Panc1 (cell line): ENCODE measurements around the gene C12orf50. TPM values are rescaled to one million over a fixed set of nuclear protein-coding genes. Genes with fewer than 3 reads are reported as not detected.

Experiments
- ATAC-seq: fragments of 200-7000 bp; cut with Tn5 transposase; 2 replicates; pipeline ENCODE4 v1.9.1; 2020; ENCODE audit warnings: mild to moderate bottlenecking, moderate library complexity
- BruUV-seq: library from RNA; stranded (reverse); fragments of 400-500 nt; replicated peaks from 2 replicates; lab custom pipeline; 2021; lab: Mats Ljungman, UMichigan
- CTCF ChIA-PET: fragments of 300-600 bp; sonication (Branson Sonifier 250); formaldehyde crosslinking; loops from one replicate; lab custom pipeline; 2022; ENCODE audit warnings: antibody characterized with exemption; lab: Charles Lee
- POLR2A ChIA-PET: fragments of 300-600 bp; sonication (Branson Sonifier 250); formaldehyde crosslinking; loops from one replicate; lab custom pipeline; 2022; ENCODE audit warnings: antibody characterized with exemption; lab: Charles Lee
- DNase-seq: peaks from one replicate; pipeline ENCODE4 v3.0.0-alpha.2; 2010; ENCODE audit warnings: low read depth, low spot score
- H3K27ac ChIP-seq: 2 replicates; pipeline ENCODE4 v1.5.1; 2011; ENCODE audit warnings: mild to moderate bottlenecking, low read length, inconsistent platforms
- H3K27me3 ChIP-seq: fragments of 200-500 bp; sonication (Bioruptor generic); 2 replicates; pipeline ENCODE4 v1.6.0; 2014; ENCODE audit warnings: low read length, inconsistent platforms; ENCODE audit not compliant: control insufficient read depth, insufficient read depth
- H3K36me3 ChIP-seq: fragments of 200-500 bp; sonication (Bioruptor generic); 2 replicates; pipeline ENCODE4 v1.5.1; 2014; ENCODE audit warnings: inconsistent platforms, mild to moderate bottlenecking, low read length, moderate library complexity; ENCODE audit not compliant: control insufficient read depth, insufficient read depth
- H3K4me1 ChIP-seq: 2 replicates; pipeline ENCODE4 v1.5.1; 2011; ENCODE audit warnings: inconsistent platforms, mild to moderate bottlenecking, low read length, moderate library complexity; ENCODE audit not compliant: control insufficient read depth, insufficient read depth
- H3K4me3 ChIP-seq, 2 experiments: 2 replicates each; pipeline ENCODE4 v1.5.1; 2011 to 2012; ENCODE audit warnings: low read depth in 2 of 2, low read length in 2 of 2, mild to moderate bottlenecking in 2 of 2, inconsistent platforms in 1 of 2, moderate library complexity in 1 of 2
- H3K9me3 ChIP-seq: fragments of 200-500 bp; sonication (Bioruptor generic); 2 replicates; pipeline ENCODE4 v1.5.1; 2014; ENCODE audit warnings: low read depth, mild to moderate bottlenecking, inconsistent platforms, low read length, moderate library complexity; ENCODE audit not compliant: control insufficient read depth, insufficient read depth
- POLR2AphosphoS5 ChIP-seq: IDR thresholded peaks from 2 replicates; pipeline ENCODE4 v1.6.1; 2012; ENCODE audit warnings: mild to moderate bottlenecking, low read depth, low read length, moderate library complexity
- SIN3A ChIP-seq: IDR thresholded peaks from 2 replicates; pipeline ENCODE4 v1.6.1; 2012; ENCODE audit warnings: low read depth, mild to moderate bottlenecking, low read length, moderate library complexity, borderline replicate concordance; ENCODE audit not compliant: insufficient read depth
- TCF7L2 ChIP-seq: IDR thresholded peaks from 2 replicates; pipeline ENCODE4 v1.6.1; 2011; ENCODE audit warnings: mild to moderate bottlenecking, low read depth, low read length, inconsistent platforms
- in situ Hi-C: cut with HindIII; loops from 2 replicates; pipeline ENCODE4 v1.10.0; 2016; ENCODE audit warnings: low sequenced_read_pairs, low pct_unique_long_range_greater_than_20kb
- intact Hi-C: fragments of 100-400 bp; cut with micrococcal nuclease; formaldehyde crosslinking; loops from one replicate; pipeline ENCODE4 v1.10.0; 2022; ENCODE audit not compliant: unreplicated experiment
- total RNA-seq: library from RNA; stranded (reverse); gene quantifications from one replicate; pipeline ENCODE4 v1.2.1, GENCODE V29; 2021; ENCODE audit not compliant: unreplicated experiment
- TF ChIP-seq, protein P1 (sequence below): fragments of 450-650 bp; IDR thresholded peaks from 2 replicates; pipeline ENCODE4 v1.5.1; 2017; ENCODE audit warnings: mild to moderate bottlenecking
- TF ChIP-seq, protein P2 (sequence below), 2 experiments: IDR thresholded peaks; 2 replicates each; pipeline ENCODE4 v1.6.1; 2011 to 2012; ENCODE audit warnings: low read depth in 2 of 2, control low read depth in 1 of 2, low read length in 1 of 2, mild to moderate bottlenecking in 1 of 2, moderate library complexity in 1 of 2; ENCODE audit not compliant: insufficient read depth in 1 of 2

Gene C12orf50
- total RNA-seq, 1 experiment from 2014 or later = not detected

DNA sequence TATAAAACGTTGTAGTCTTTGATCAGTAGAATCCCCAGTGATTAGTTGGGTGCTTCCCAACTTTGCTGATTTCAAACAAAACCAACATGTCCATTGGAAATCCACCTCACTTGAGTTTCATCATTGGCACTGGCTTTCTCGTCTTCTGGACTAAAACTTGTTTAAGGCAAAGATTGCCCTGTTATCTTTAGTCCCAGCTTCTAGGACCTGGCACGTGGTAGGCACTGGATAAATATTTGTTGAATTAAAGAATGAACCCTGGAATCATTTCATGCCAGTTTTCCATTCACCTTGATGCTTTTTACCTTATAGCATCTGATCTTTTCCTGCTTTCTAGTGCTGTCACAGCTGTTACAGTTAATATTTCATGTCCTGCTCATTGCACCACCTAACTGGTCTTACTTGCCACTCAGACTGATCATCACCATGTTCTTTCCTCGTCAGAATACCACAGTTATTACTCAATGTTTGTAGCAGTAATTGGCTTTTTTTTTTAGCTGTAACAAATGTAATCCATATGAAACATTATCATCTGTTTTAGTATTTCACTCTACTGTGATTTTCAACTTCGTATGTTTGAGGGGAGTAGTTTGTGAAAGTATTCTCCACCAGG, 7.3 kb upstream of the C12orf50 start:
- Histone ChIP-seq H3K36me3 (peaks cover 6% of the 10 kb centered on the region; the same call in 1 of the 2 replicates), H3K27ac (peak overlapping the region; percentile 93), H3K27me3 (no peaks in the 10 kb centered on the region), H3K4me1 (peaks cover 11% of the 10 kb centered on the region), H3K9me3 (no peaks in the 10 kb centered on the region), H3K4me3 (peak overlapping the region; percentile 79 to 97)
- POLR2A ChIA-PET = interaction anchor here (0.6 kb wide), 1 partner anchor 270 kb away, joined by 3 read pairs; no protein-coding TSS in a partner anchor
- TF ChIP-seq, protein P1, sequence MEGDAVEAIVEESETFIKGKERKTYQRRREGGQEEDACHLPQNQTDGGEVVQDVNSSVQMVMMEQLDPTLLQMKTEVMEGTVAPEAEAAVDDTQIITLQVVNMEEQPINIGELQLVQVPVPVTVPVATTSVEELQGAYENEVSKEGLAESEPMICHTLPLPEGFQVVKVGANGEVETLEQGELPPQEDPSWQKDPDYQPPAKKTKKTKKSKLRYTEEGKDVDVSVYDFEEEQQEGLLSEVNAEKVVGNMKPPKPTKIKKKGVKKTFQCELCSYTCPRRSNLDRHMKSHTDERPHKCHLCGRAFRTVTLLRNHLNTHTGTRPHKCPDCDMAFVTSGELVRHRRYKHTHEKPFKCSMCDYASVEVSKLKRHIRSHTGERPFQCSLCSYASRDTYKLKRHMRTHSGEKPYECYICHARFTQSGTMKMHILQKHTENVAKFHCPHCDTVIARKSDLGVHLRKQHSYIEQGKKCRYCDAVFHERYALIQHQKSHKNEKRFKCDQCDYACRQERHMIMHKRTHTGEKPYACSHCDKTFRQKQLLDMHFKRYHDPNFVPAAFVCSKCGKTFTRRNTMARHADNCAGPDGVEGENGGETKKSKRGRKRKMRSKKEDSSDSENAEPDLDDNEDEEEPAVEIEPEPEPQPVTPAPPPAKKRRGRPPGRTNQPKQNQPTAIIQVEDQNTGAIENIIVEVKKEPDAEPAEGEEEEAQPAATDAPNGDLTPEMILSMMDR = no peak
- no peak for TF ChIP-seq SIN3A
- TF ChIP-seq TCF7L2 = no peak
- TF ChIP-seq POLR2AphosphoS5 = no peak
- TF ChIP-seq, protein P2, sequence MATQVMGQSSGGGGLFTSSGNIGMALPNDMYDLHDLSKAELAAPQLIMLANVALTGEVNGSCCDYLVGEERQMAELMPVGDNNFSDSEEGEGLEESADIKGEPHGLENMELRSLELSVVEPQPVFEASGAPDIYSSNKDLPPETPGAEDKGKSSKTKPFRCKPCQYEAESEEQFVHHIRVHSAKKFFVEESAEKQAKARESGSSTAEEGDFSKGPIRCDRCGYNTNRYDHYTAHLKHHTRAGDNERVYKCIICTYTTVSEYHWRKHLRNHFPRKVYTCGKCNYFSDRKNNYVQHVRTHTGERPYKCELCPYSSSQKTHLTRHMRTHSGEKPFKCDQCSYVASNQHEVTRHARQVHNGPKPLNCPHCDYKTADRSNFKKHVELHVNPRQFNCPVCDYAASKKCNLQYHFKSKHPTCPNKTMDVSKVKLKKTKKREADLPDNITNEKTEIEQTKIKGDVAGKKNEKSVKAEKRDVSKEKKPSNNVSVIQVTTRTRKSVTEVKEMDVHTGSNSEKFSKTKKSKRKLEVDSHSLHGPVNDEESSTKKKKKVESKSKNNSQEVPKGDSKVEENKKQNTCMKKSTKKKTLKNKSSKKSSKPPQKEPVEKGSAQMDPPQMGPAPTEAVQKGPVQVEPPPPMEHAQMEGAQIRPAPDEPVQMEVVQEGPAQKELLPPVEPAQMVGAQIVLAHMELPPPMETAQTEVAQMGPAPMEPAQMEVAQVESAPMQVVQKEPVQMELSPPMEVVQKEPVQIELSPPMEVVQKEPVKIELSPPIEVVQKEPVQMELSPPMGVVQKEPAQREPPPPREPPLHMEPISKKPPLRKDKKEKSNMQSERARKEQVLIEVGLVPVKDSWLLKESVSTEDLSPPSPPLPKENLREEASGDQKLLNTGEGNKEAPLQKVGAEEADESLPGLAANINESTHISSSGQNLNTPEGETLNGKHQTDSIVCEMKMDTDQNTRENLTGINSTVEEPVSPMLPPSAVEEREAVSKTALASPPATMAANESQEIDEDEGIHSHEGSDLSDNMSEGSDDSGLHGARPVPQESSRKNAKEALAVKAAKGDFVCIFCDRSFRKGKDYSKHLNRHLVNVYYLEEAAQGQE (IDR thresholded peaks at IDR 0.05; ENCODE audit: insufficient read depth in 1 of 2, low read depth in 2 of 2, low read length in 1 of 2) = no peak
- no peak for DNase-seq
- intact Hi-C loops = no loop called here
- CTCF ChIA-PET = no interaction called here
- in situ Hi-C loops = no loop called here
- TSS peak; percentile 69 for BruUV-seq
- ATAC-seq = no peak

DNA sequence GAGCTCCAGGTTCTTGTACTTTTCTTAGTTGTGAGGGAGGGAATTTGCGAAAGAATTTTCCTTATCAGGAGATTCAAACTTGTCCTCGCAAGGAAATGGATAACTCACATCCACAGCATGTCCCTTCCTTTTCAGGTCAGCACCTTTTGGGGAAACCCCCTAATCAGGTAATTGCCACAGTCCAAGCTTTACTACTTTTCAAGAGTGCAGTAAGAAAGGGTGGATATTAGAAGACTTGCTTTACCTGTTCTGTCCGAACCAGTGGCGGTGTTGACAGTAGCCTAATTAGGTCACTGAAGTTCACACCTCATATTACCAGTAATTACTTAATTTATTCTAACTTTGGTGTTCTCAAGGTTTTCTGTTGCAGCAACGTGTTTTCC, 6.7 kb upstream of the C12orf50 start:
- ATAC-seq (peak; percentile 35), DNase-seq (no peak)
- peaks cover 6% of the 10 kb centered on the region; the same call in 1 of the 2 replicates for H3K36me3 ChIP-seq
- POLR2A ChIA-PET = interaction anchor here (0.6 kb wide), 1 partner anchor 270 kb away, joined by 3 read pairs; no protein-coding TSS in a partner anchor
- intact Hi-C loops (no loop called here), in situ Hi-C loops (no loop called here)
- H3K9me3 ChIP-seq = no peaks in the 10 kb centered on the region
- no TSS peak for BruUV-seq
- peaks cover 11% of the 10 kb centered on the region for H3K4me1 ChIP-seq
- no peaks in the 10 kb centered on the region for H3K27me3 ChIP-seq
- H3K4me3 ChIP-seq = peak overlapping the region; percentile 79 to 97
- H3K27ac ChIP-seq = peak overlapping the region; percentile 93
- CTCF ChIA-PET = no interaction called here
- TF ChIP-seq SIN3A (no peak), TCF7L2 (no peak), POLR2AphosphoS5 (no peak)
- TF ChIP-seq, protein P1 = no peak
- TF ChIP-seq, protein P2 (IDR thresholded peaks at IDR 0.05; ENCODE audit: insufficient read depth in 1 of 2, low read depth in 2 of 2, low read length in 1 of 2) = no peak
